Activated effector memory CD4-positive, alpha-beta T cell treated with anti-CD3 and anti-CD28 coated beads, Interleukin-2, amount 50 U/mL, for 16 hours (primary cell): ENCODE measurements around the gene DNASE1L1.
A peak's percentile ranks its signal among the peaks of the same experiment; 100 is the strongest.
"Not testable (repeated sequence)": the region's sequence is repeated elsewhere in the genome, so short reads cannot be mapped to it uniquely, and the experiment has no call there.

Experiments
- DNase-seq: peaks from one replicate; pipeline ENCODE4 v3.0.0-alpha.2; 2020

DNASE1L1 gene

DNA sequence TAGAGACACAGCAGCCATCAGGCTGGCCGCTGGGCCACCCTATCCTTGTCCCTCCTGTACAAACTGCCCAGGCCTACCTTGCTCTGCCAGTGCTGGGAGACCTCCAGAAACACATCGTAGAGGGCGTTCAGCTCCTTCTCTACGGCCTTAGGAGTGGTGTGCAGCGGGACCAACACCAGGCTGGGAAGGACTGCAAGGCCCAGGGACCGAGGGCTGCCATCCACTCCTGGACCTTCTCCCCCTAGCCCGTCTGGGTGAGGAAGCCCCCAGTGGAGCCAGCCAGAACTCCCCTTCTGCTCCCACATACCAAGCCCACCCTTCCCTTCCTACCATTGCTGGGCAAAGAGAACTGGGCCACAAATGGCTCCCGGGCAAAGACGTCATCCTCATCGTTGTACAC is 5.9 kb downstream of the DNASE1L1 start:
- DNase-seq: no peak

DNA sequence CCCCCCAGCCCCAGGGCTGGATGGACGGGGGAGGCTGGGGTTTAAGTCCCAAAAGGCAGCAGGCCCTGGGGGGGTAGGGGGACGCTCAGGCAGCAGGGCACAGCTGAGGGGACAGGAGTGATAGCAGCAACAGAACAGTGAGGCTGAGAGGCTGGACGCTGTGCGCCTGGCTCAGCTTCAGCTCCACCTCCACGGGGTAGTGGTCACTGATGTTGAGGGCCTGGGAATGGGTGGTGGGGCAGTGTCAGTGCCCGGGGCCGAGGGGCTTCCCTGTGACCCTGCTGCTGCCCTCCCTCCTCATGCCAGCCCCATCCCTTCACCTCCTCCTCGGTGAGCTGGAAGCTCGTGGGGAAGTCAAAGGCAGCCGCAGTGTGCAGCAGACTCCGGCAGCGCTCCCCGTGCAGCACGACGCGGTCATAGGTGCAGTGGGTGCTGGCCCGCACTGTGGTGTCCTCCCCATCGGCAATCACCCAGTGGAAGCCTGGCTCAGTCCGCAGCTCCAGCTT is 6.4 kb downstream of the DNASE1L1 start:
- DNase-seq: no peak

GRCh38 chrX:154401918-154402621 is 7.0 kb downstream of the DNASE1L1 start:
- no peak for DNase-seq

GRCh38 chrX:154401045-154401799 is 7.8 kb downstream of the DNASE1L1 start:
- peak; percentile 64 for DNase-seq

GRCh38 chrX:154400369-154400817 is 8.7 kb downstream of the DNASE1L1 start:
- DNase-seq: not testable (repeated sequence)

- DNase-seq: peak; percentile 76
Observed at GRCh38 chrX:154399527-154400368, 9.3 kb downstream of the DNASE1L1 start.

GRCh38 chrX:154398668-154399526 is 10.2 kb downstream of the DNASE1L1 start:
- DNase-seq: peak; percentile 93

- peak; percentile 95 for DNase-seq
Observed at GRCh38 chrX:154397888-154398667, 11.0 kb downstream of the DNASE1L1 start, which contains the start of gene RPL10. RPL10 (plus strand) TSS chrX:154398377; CDS start chrX:154398520, 143 bp downstream.

GRCh38 chrX:154396973-154397887 is 11.8 kb downstream of the DNASE1L1 start:
- peak; percentile 88 for DNase-seq

- DNase-seq: not testable (repeated sequence)
Observed at GRCh38 chrX:154396363-154396762, 12.7 kb downstream of the DNASE1L1 start.

DNA sequence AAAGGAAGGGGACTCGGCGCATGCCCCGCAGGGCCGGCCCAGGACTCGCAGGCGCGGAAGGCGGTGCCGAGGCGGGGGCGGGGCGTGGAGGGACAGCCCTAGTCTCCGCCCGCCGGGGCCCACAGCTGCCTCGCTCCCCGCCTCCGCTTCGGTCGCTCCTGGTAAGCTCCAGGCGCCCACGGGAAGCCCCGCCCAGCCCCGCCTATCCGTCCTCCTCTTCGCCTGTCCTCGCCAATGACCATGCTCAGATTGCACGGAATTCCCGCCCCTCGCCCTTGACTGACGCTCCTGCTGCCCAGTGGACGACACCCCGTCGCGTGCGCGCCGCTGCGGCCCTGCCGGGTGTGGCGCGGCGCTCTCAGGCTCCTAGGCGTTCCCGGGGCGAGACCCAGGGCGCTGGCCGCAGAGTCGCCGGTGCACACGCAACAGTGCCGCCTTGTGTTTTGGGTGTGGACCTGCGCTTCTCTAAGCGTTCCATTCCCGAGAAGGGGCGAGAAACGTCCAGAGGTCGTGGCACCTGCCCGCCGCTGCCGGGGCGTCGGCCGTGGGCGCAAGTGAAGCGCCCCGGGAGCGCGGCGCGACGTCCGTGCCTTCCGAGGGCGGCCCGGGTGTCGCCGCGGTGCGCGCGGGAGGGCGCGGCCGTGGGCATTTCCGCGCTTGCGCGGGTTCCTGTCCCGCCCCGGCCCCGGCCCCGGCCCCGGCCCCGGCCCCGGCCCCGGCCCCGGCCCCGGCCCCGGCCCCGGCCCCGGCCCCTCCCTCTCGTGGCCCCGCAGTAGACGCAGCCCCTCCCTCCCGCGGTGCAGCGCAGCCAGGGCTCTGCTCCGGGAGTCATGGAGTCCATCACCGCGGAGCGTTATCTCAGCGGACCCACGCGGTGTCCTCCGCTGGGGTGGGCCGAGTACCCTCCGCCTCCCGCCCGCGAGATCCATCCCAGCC is 19.0 kb downstream of the DNASE1L1 start:
- not testable (repeated sequence) for DNase-seq

GRCh38 chrX:154388649-154389048 is 20.4 kb downstream of the DNASE1L1 start:
- not testable (repeated sequence) for DNase-seq

DNA sequence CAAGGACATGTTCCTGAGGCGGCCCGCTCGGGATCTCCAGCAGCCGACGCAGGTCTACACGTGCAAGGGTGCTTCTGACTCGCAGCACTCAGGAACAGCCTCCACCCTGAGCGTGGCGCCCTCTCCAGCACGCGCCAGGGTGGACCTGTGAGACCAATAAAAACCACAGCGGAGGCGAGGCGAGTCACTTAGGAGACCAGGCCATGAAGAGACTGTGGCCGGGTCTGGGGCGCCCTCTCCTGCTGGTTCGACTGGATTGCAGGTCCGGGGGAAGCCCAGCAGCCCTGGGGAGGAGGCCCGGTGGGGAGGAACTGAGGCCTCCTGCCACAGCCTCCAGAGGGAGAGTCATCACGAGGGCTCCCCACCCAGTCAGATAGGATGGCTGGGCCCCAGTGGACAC is 21.0 kb downstream of the DNASE1L1 start:
- not testable (repeated sequence) for DNase-seq

- DNase-seq: no peak
Observed at GRCh38 chrX:154384284-154384892, 24.7 kb downstream of the DNASE1L1 start.

- no peak for DNase-seq
Observed at GRCh38 chrX:154383359-154384283, 25.4 kb downstream of the DNASE1L1 start.

DNA sequence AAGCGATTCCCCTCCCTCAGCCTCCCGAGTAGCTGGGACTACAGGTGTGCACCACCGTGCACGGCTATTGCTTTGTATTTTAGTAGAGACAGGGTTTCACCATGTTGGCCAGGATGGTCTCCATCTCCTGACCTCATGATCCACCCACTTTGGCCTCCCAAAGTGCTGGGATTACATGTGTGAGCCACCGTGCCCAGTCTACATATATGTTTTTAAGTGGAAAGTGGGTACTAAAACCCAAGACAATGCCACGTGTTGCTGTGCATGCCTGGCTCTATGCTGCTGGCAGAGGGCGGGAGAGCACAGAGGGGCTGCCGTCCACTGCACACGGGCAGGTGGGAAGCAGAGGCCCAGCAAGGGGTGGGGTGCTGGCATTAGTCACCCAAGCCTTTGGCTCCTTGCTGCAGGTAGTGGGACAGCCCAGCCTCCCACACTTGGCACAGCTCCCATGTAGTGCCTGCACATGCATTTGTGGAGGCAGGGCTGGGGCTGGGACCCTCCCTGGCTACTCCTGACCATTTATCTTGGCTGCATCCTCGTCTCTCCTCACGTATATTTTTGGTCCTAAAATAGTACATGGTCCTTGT is 26.5 kb downstream of the DNASE1L1 start:
- DNase-seq: no peak

GRCh38 chrX:154381271-154381670 is 27.8 kb downstream of the DNASE1L1 start:
- DNase-seq: no peak
